Keratinocyte (primary cell): ENCODE data around the gene TNIP2. TPM values are rescaled to one million over a fixed set of nuclear protein-coding genes. Genes with fewer than 3 reads are reported as not detected.

ENCODE experiments used
- DNase-seq: peaks from one replicate; pipeline ENCODE4 v3.0.0-alpha.2; 2011; ENCODE audit warnings: low read depth, missing footprints, low spot score
- FAIRE-seq: peaks from 2 replicates; lab custom pipeline; 2011; peaks lifted over from hg19 to GRCh38; lab: Jason Lieb, UNC
- H2AFZ ChIP-seq: 2 replicates; pipeline ENCODE4 v1.6.0; 2012; ENCODE audit warnings: low read length, control low read depth, inconsistent platforms; ENCODE audit not compliant: control insufficient read depth
- H3K27ac ChIP-seq: 2 replicates; pipeline ENCODE4 v1.5.1; 2011; ENCODE audit warnings: low read length; ENCODE audit not compliant: control insufficient read depth, insufficient read depth
- H3K27me3 ChIP-seq: 3 replicates; pipeline ENCODE4 v1.6.0; 2011; ENCODE audit warnings: low read length; ENCODE audit not compliant: control insufficient read depth, insufficient read depth; ENCODE audit errors: extremely low read depth
- H3K36me3 ChIP-seq, 2 experiments: 2 replicates in 1 of 2; 3 replicates in 1 of 2; pipeline ENCODE4 v1.5.1; 2011; ENCODE audit warnings: low read length in 2 of 2, mild to moderate bottlenecking in 1 of 2; ENCODE audit not compliant: control insufficient read depth in 2 of 2, insufficient read depth in 2 of 2; ENCODE audit errors: extremely low read depth in 1 of 2
- H3K4me1 ChIP-seq: 3 replicates; pipeline ENCODE4 v1.5.1; 2011; ENCODE audit warnings: low read length; ENCODE audit not compliant: control insufficient read depth, insufficient read depth; ENCODE audit errors: extremely low read depth
- H3K4me2 ChIP-seq: 3 replicates; pipeline ENCODE4 v1.6.0; 2011; ENCODE audit warnings: low read depth, low read length; ENCODE audit not compliant: control insufficient read depth, insufficient read depth; ENCODE audit errors: extremely low read depth
- H3K4me3 ChIP-seq, 3 experiments: fragments of 200-600 bp in 1 of 3; sonication (generic) in 1 of 3; 2 replicates in 2 of 3; 3 replicates in 1 of 3; pipeline ENCODE4 v1.5.1; 2011 to 2016; ENCODE audit warnings: low read length in 3 of 3, mild to moderate bottlenecking in 3 of 3, control low read depth in 2 of 3, inconsistent platforms in 1 of 3, low read depth in 1 of 3, mixed read lengths in 1 of 3, mixed run types in 1 of 3, moderate library complexity in 1 of 3; ENCODE audit not compliant: control insufficient read depth in 2 of 3, insufficient read depth in 2 of 3; ENCODE audit errors: extremely low read depth in 1 of 3
- H3K79me2 ChIP-seq: 2 replicates; pipeline ENCODE4 v1.6.0; 2012; ENCODE audit warnings: low read length; ENCODE audit not compliant: control insufficient read depth, insufficient read depth
- H3K9ac ChIP-seq: 3 replicates; pipeline ENCODE4 v1.6.0; 2011; ENCODE audit warnings: low read length; ENCODE audit not compliant: control insufficient read depth, insufficient read depth; ENCODE audit errors: extremely low read depth
- H3K9me1 ChIP-seq: 3 replicates; pipeline ENCODE4 v1.6.0; 2011; ENCODE audit warnings: low read length; ENCODE audit not compliant: control insufficient read depth, insufficient read depth; ENCODE audit errors: extremely low read depth
- H3K9me3 ChIP-seq: 2 replicates; pipeline ENCODE4 v1.5.1; 2012; ENCODE audit warnings: low read depth, low read length; ENCODE audit not compliant: control insufficient read depth
- H4K20me1 ChIP-seq: 3 replicates; pipeline ENCODE4 v1.6.0; 2011; ENCODE audit warnings: low read length; ENCODE audit not compliant: control insufficient read depth, insufficient read depth; ENCODE audit errors: extremely low read depth
- EZH2 ChIP-seq: IDR thresholded peaks from one replicate; pipeline ENCODE4 v1.6.1; 2012; ENCODE audit warnings: inconsistent platforms, mild to moderate bottlenecking, low read length, moderate library complexity
- dilution Hi-C: fragments of 300-500 bp; cut with MboI; formaldehyde crosslinking; loops from one replicate; pipeline ENCODE4 v1.7.0; 2020; ENCODE audit warnings: low sequenced_read_pairs; ENCODE audit not compliant: extremely low pct_ligation_motif_present
- polyA plus RNA-seq, 5 experiments: library from polyadenylated mRNA; depleted of rRNA in 3 of 5; stranded (reverse) in 3 of 5; stranded (forward) in 1 of 5; unstranded in 1 of 5; fragments of >200 nt; gene quantifications; 1 replicate in 1 of 5; 2 replicates in 3 of 5; 3 replicates in 1 of 5; pipeline versions ENCODE4 v1.2.1 to v1.2.3, GENCODE V29; 2011 to 2012; ENCODE audit warnings: missing spikeins in 2 of 5, low read depth in 1 of 5, low replicate concordance in 1 of 5
- TF ChIP-seq, protein P1 (sequence below), 3 experiments: IDR thresholded peaks in 1 of 3; conservative IDR thresholded peaks in 1 of 3; optimal IDR thresholded peaks in 1 of 3; 2 replicates in 2 of 3; 3 replicates in 1 of 3; pipeline versions ENCODE3 to v1.5.1; 2011; ENCODE audit warnings: low read length in 3 of 3, mild to moderate bottlenecking in 3 of 3, moderate library complexity in 2 of 3, control low read depth in 1 of 3, inconsistent platforms in 1 of 3; ENCODE audit not compliant: insufficient read depth in 2 of 3; ENCODE audit errors: extremely low read depth in 1 of 3

Gene TNIP2
- polyA plus RNA-seq, 1 donor (not counting 4 experiments of a cell fraction or from before 2014, with no cell fraction given): 22.6 TPM

GRCh38 chr4:2744576-2745270, 11.4 kb downstream of the TNIP2 start:
- peaks cover 28 to 49% of the 10 kb centered on the region in 2 experiments for H3K36me3 ChIP-seq

GRCh38 chr4:2743518-2744445, 12.4 kb downstream of the TNIP2 start:
- no peak overlapping the region for H2AFZ ChIP-seq
- no peak overlapping the region for H3K4me3 ChIP-seq
- no peak for DNase-seq
- dilution Hi-C loops: no loop called here
- H3K79me2 ChIP-seq: no peaks in the 10 kb centered on the region
- no peak overlapping the region for H3K27ac ChIP-seq
- H3K27me3 ChIP-seq: no peaks in the 10 kb centered on the region
- peaks cover 3% of the 10 kb centered on the region for H3K9me1 ChIP-seq
- no peaks in the 10 kb centered on the region for H4K20me1 ChIP-seq
- no peak overlapping the region for H3K4me2 ChIP-seq
- peaks cover 27% of the 10 kb centered on the region for H3K4me1 ChIP-seq
- no peak for FAIRE-seq
- H3K9me3 ChIP-seq: no peaks in the 10 kb centered on the region
- peaks cover 24 to 49% of the 10 kb centered on the region in 2 experiments for H3K36me3 ChIP-seq
- TF ChIP-seq EZH2: no peak
- TF ChIP-seq, protein P1, sequence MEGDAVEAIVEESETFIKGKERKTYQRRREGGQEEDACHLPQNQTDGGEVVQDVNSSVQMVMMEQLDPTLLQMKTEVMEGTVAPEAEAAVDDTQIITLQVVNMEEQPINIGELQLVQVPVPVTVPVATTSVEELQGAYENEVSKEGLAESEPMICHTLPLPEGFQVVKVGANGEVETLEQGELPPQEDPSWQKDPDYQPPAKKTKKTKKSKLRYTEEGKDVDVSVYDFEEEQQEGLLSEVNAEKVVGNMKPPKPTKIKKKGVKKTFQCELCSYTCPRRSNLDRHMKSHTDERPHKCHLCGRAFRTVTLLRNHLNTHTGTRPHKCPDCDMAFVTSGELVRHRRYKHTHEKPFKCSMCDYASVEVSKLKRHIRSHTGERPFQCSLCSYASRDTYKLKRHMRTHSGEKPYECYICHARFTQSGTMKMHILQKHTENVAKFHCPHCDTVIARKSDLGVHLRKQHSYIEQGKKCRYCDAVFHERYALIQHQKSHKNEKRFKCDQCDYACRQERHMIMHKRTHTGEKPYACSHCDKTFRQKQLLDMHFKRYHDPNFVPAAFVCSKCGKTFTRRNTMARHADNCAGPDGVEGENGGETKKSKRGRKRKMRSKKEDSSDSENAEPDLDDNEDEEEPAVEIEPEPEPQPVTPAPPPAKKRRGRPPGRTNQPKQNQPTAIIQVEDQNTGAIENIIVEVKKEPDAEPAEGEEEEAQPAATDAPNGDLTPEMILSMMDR (optimal IDR thresholded peaks at IDR 0.05 in 1 of 3, IDR thresholded peaks at IDR 0.05 in 1 of 3, conservative IDR thresholded peaks at IDR 0.05 in 1 of 3; ENCODE audit: extremely low read depth in 1 of 3, insufficient read depth in 2 of 3, low read length in 3 of 3): no peak
- H3K9ac ChIP-seq: no peak overlapping the region

More at GRCh38 chr4:2744576-2745270, 11.4 kb downstream of the TNIP2 start:
- no peak overlapping the region for H2AFZ ChIP-seq
- no peak overlapping the region for H3K4me2 ChIP-seq
- FAIRE-seq (no peak), DNase-seq (no peak)
- peaks cover 2% of the 10 kb centered on the region for H3K79me2 ChIP-seq
- H3K9ac ChIP-seq: no peak overlapping the region
- no peak overlapping the region for H3K4me3 ChIP-seq
- dilution Hi-C loops: no loop called here
- no peaks in the 10 kb centered on the region for H3K9me3 ChIP-seq
- H4K20me1 ChIP-seq: no peaks in the 10 kb centered on the region
- TF ChIP-seq EZH2: no peak
- TF ChIP-seq, protein P1 (optimal IDR thresholded peaks at IDR 0.05 in 1 of 3, IDR thresholded peaks at IDR 0.05 in 1 of 3, conservative IDR thresholded peaks at IDR 0.05 in 1 of 3; ENCODE audit: extremely low read depth in 1 of 3, insufficient read depth in 2 of 3, low read length in 3 of 3): no peak
- H3K27ac ChIP-seq: no peak overlapping the region
- peaks cover 3% of the 10 kb centered on the region for H3K9me1 ChIP-seq
- peaks cover 27% of the 10 kb centered on the region for H3K4me1 ChIP-seq
- no peaks in the 10 kb centered on the region for H3K27me3 ChIP-seq
